Mesodermal cell (in vitro differentiated cells): ENCODE results near the gene PFKFB4.

Experiments
- H3K27ac ChIP-seq: 2 replicates; pipeline ENCODE4 v1.7.0; 2013; ENCODE audit warnings: mild to moderate bottlenecking, low read depth, low read length, moderate library complexity; ENCODE audit not compliant: severe bottlenecking
- H3K36me3 ChIP-seq: 2 replicates; pipeline ENCODE4 v1.7.1; 2013; ENCODE audit warnings: mild to moderate bottlenecking, low read length, moderate library complexity; ENCODE audit not compliant: control insufficient read depth, insufficient read depth
- H3K4me1 ChIP-seq: one replicate; pipeline ENCODE4 v1.7.1; 2013; ENCODE audit warnings: mild to moderate bottlenecking, low read length; ENCODE audit not compliant: insufficient read depth, control insufficient read depth, poor library complexity, severe bottlenecking
- H3K4me3 ChIP-seq: 2 replicates; pipeline ENCODE4 v1.7.0; 2013; ENCODE audit warnings: low read length, control low read depth, mild to moderate bottlenecking; ENCODE audit not compliant: insufficient read depth, poor library complexity, severe bottlenecking; ENCODE audit errors: extremely low read depth
- H3K9me3 ChIP-seq: 2 replicates; pipeline ENCODE4 v1.7.1; 2013; ENCODE audit warnings: mild to moderate bottlenecking, low read length, moderate library complexity; ENCODE audit not compliant: control insufficient read depth
- WGBS, 2 experiments: methylation state at CpG; one replicate each; pipeline ENCODE4 v1.1.5; 2013; ENCODE audit warnings: missing lambda C conversion rate in 2 of 2; ENCODE audit not compliant: insufficient coverage in 2 of 2; 5-methylcytosine and 5-hydroxymethylcytosine counted together

The PFKFB4 gene

GRCh38 chr3:48473617-48473952, 83.0 kb downstream of the PFKFB4 start:
- WGBS, 2 experiments: 67 to 79% methylated on average over 2 of the region's 5 CpGs
- peaks cover 24% of the 10 kb centered on the region for H3K36me3 ChIP-seq
- H3K4me1 ChIP-seq: peaks cover 17% of the 10 kb centered on the region
- H3K27ac ChIP-seq: peak overlapping the region; percentile 95
- H3K9me3 ChIP-seq: no peaks in the 10 kb centered on the region
- H3K4me3 ChIP-seq: no peak overlapping the region

GRCh38 chr3:48472923-48473616, 83.5 kb downstream of the PFKFB4 start:
- H3K4me3 ChIP-seq: peak overlapping the region; percentile 57
- H3K9me3 ChIP-seq: no peaks in the 10 kb centered on the region
- H3K4me1 ChIP-seq: peaks cover 17% of the 10 kb centered on the region
- H3K36me3 ChIP-seq: peaks cover 26% of the 10 kb centered on the region
- peak overlapping the region; percentile 95 for H3K27ac ChIP-seq
- WGBS, 2 experiments: 4 to 9% methylated on average over 13 to 15 of the region's 17 CpGs

GRCh38 chr3:48472673-48472922, 84.0 kb downstream of the PFKFB4 start:
- peak overlapping the region; percentile 57 for H3K4me3 ChIP-seq
- H3K4me1 ChIP-seq: peaks cover 17% of the 10 kb centered on the region
- WGBS, 2 experiments: 26 to 50% methylated on average over 1 to 4 of the region's 5 CpGs

DNA sequence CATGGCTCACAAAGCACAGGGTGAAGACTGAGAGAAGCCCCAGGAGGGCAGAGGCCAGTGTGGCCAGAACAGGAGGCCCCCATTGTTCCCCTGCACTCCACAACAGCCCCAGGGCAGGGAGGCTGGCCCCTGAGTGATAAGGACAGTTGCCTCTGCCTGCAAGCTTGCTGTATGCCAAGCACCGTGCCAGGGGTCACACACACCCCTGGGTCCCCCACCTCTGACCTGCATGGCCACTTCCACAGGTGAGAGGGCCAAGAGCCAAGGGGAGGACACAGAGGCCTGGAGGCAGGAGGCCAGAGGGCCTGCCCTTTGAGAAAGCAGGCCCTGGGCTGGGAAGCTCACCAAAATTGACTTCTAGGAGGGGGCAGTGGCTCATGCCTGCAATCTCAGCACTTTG, 86.3 kb downstream of the PFKFB4 start:
- no peaks in the 10 kb centered on the region for H3K9me3 ChIP-seq
- peaks cover 35% of the 10 kb centered on the region for H3K4me1 ChIP-seq
- 80 to 100% methylated on average over 1 of the region's 1 CpG for WGBS, 2 experiments
- peaks cover 42% of the 10 kb centered on the region for H3K36me3 ChIP-seq
- H3K4me3 ChIP-seq: no peak overlapping the region
- no peak overlapping the region for H3K27ac ChIP-seq

More at GRCh38 chr3:48472673-48472922, 84.0 kb downstream of the PFKFB4 start:
- peak overlapping the region; percentile 95 for H3K27ac ChIP-seq
- no peaks in the 10 kb centered on the region for H3K9me3 ChIP-seq
- peaks cover 29% of the 10 kb centered on the region for H3K36me3 ChIP-seq

- Histone ChIP-seq H3K4me1 (peaks cover 33% of the 10 kb centered on the region), H3K4me3 (no peak overlapping the region), H3K27ac (no peak overlapping the region), H3K36me3 (peaks cover 50% of the 10 kb centered on the region), H3K9me3 (no peaks in the 10 kb centered on the region)
- WGBS, 2 experiments: 96% methylated on average over 12 to 25 of the region's 29 CpGs
These were observed 87.3 kb downstream of the PFKFB4 start for GRCh38 chr3:48469046-48469915.

DNA sequence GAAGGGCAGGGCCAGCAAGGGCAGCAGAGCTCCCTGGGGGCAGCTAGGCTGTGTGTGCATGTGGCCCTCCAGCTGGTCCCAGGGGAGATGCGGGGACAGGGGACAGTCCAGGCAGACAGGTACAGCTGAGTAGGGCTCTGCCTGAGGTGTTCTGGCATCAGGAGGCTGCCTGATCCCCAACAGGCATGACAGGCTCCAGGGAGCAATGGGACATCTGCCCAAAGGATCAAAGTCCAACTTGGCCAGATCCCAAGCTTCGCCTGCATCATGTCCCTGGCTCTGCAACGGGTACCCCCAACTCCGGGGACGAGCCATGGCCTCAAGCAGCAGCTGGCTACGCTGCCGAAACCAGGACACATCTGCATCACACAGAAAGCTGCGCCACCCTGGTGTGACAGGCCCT, 88.3 kb downstream of the PFKFB4 start:
- Histone ChIP-seq H3K4me1 (peaks cover 30% of the 10 kb centered on the region), H3K9me3 (no peaks in the 10 kb centered on the region), H3K36me3 (peaks cover 57% of the 10 kb centered on the region), H3K27ac (no peak overlapping the region), H3K4me3 (no peak overlapping the region)
- 97 to 98% methylated on average over 8 of the region's 8 CpGs for WGBS, 2 experiments
